Lower leg skin (tissue), 4 donors: ENCODE data around the gene PACC1. TPM values are rescaled to one million over a fixed set of nuclear protein-coding genes. Genes with fewer than 3 reads are reported as not detected.
"Not testable (repeated sequence)": the region's sequence is repeated elsewhere in the genome, so short reads cannot be mapped to it uniquely, and the experiment has no call there.

ENCODE experiments used
- DNase-seq, 2 donors: peaks; one replicate each; pipeline ENCODE4 v3.0.0-alpha.2; 2019; ENCODE audit warnings: low spot score in 2 of 2
- H3K4me3 ChIP-seq: fragments of 200-600 bp; sonication (generic); 2 replicates; pipeline ENCODE4 v1.5.1; 2017; ENCODE audit warnings: mild to moderate bottlenecking, low read depth; ENCODE audit not compliant: poor library complexity, severe bottlenecking
- POLR2A ChIP-seq, 2 donors: fragments of 450-650 bp; IDR thresholded peaks; one replicate each; pipeline ENCODE4 v1.6.1; 2016 to 2017; ENCODE audit warnings: antibody characterized with exemption in 2 of 2, mild to moderate bottlenecking in 1 of 2, moderate library complexity in 1 of 2
- whole genome bisulfite sequencing, 2 donors: methylation state at CpG; one replicate each; pipeline ENCODE4 v1.1.5; 2018; 5-methylcytosine and 5-hydroxymethylcytosine counted together
- intact Hi-C: fragments of 100-400 bp; cut with DNase I; formaldehyde crosslinking; loops from one replicate; pipeline ENCODE4 v1.15.0; 2023; ENCODE audit warnings: low total_unique reads
- total RNA-seq, 4 donors: library from RNA; depleted of rRNA; stranded (reverse); fragments of >200 nt; gene quantifications; one replicate each; pipeline ENCODE4 v1.1.0, GENCODE V29; 2016
- TF ChIP-seq, protein P1 (sequence below), 3 donors: fragments of 450-650 bp; IDR thresholded peaks; one replicate each; pipeline ENCODE4 v1.5.1; 2016; ENCODE audit warnings: antibody characterized with exemption in 3 of 3, mild to moderate bottlenecking in 3 of 3, moderate library complexity in 2 of 3

Gene PACC1
- total RNA-seq, 4 donors from 2014 or later = 2.5 to 8.6 (median 6.1) TPM

GRCh38 chr1:212397171-212397570, 17.5 kb downstream of the PACC1 start:
- no peak overlapping the region for H3K4me3 ChIP-seq
- 100% methylated on average over 1 of the region's 1 CpG for WGBS, 2 donors
- TF ChIP-seq, protein P1, sequence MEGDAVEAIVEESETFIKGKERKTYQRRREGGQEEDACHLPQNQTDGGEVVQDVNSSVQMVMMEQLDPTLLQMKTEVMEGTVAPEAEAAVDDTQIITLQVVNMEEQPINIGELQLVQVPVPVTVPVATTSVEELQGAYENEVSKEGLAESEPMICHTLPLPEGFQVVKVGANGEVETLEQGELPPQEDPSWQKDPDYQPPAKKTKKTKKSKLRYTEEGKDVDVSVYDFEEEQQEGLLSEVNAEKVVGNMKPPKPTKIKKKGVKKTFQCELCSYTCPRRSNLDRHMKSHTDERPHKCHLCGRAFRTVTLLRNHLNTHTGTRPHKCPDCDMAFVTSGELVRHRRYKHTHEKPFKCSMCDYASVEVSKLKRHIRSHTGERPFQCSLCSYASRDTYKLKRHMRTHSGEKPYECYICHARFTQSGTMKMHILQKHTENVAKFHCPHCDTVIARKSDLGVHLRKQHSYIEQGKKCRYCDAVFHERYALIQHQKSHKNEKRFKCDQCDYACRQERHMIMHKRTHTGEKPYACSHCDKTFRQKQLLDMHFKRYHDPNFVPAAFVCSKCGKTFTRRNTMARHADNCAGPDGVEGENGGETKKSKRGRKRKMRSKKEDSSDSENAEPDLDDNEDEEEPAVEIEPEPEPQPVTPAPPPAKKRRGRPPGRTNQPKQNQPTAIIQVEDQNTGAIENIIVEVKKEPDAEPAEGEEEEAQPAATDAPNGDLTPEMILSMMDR (IDR thresholded peaks at IDR 0.05) = no peak
- TF ChIP-seq POLR2A (IDR thresholded peaks at IDR 0.05) = no peak
- no peak for DNase-seq
- intact Hi-C loops = no loop called here

GRCh38 chr1:212396638-212397037, 18.0 kb downstream of the PACC1 start:
- TF ChIP-seq, protein P1 (IDR thresholded peaks at IDR 0.05) = no peak
- TF ChIP-seq POLR2A (IDR thresholded peaks at IDR 0.05) = no peak
- no peak overlapping the region for H3K4me3 ChIP-seq
- 95 to 96% methylated on average over 3 of the region's 3 CpGs for WGBS, 2 donors
- DNase-seq = no peak
- intact Hi-C loops = no loop called here

DNA sequence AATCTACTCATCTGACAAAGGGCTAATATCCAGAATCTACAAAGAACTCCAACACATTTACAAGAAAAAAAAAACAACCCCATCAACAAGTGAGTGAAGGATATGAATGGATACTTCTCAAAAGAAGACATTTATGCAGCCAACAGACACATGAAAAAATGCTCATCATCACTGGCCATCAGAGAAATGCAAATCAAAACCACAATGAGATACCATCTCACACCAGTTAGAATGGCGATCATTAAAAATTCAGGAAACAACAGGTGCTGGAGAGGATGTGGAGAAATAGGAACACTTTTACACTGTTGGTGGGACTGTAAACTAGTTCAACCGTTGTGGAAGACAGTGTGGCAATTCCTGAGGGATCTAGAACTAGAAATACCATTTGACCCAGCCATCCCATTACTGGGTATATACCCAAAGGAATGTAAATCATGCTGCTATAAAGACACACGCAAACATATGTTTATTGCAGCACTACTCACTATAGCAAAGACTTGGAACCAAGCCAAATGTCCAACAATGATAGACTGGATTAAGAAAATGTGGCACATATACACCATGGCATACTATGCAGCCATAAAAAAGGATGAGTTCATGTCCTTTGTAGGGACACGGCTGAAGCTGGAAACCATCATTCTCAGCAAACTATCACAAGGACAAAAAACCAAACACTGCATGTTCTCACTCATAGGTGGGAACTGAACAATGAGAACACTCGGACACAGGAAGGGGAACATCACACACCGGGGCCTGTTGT, 18.8 kb downstream of the PACC1 start:
- intact Hi-C loops, H3K4me3 ChIP-seq, DNase-seq: not testable (repeated sequence)
- WGBS, 2 donors = 98 to 99% methylated on average over 6 of the region's 6 CpGs

DNA sequence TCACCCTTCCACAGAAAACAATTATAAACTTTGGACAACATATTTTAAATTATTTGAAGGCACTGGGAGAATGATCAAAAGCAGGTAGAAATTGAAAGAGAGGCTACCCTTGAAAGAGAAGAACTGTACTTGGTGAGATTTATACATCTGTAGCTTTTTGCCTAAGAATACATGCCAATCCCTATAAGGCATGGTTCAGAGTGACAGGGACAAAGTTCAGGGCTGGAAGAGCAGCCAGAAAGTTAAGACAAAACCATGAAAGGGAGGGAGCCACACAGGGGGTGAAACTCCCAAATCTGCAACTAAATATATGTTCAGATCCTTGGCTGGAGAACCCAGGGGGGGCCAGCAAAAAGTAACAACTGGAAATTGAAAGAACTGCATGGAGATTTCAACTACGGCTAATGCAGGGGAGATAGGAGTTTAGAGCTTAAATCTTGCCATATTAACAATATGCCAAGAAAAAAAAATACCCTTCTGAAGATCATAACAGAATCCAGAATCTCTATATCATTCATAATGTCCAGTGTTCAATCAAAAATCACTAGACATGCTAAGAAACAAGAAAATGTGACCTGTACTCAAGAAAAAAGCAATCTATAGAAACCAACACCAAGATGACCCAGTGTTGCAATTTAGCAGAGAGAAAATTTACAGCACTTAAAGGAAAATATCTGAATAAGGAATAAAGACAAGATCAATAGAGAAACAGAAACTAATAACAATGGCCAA, 25.5 kb downstream of the PACC1 start:
- TF ChIP-seq, protein P1 (IDR thresholded peaks at IDR 0.05) = no peak
- no peak for TF ChIP-seq POLR2A (IDR thresholded peaks at IDR 0.05)
- intact Hi-C loops = no loop called here
- no peak overlapping the region for H3K4me3 ChIP-seq
- 97% methylated on average over 1 of the region's 1 CpG for WGBS, 2 donors
- peak in 1 of 2 donors; percentile 18 for DNase-seq

DNA sequence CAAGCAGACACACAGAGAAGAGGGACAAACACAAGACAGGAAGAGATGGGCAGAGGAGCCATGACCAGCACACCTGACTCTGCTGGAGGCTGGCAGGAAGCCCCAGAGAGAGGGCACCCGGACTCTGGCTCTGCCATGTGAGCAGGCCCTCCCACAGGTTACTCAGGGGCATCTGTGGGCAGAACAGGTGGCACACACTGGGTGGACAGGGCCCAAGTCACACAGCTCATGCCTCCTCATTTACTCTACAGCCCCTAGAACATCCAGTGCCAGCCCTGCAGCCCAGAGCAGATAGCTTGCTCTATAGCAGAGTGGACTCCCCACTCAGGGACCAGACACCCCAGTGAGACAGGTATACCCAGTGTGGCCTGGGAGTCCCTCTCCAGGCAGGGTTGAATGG, 28.7 kb downstream of the PACC1 start:
- TF ChIP-seq, protein P1 (IDR thresholded peaks at IDR 0.05) = no peak
- no peak for TF ChIP-seq POLR2A (IDR thresholded peaks at IDR 0.05)
- no peak overlapping the region for H3K4me3 ChIP-seq
- intact Hi-C loops = no loop called here
- peak in 1 of 2 donors; percentile 63 for DNase-seq
- 71 to 88% methylated on average over 1 of the region's 1 CpG for WGBS, 2 donors

GRCh38 chr1:212381397-212382035, 33.2 kb downstream of the PACC1 start:
- intact Hi-C loops = no loop called here
- 76 to 79% methylated on average over 4 of the region's 4 CpGs for WGBS, 2 donors
- no peak for TF ChIP-seq POLR2A (IDR thresholded peaks at IDR 0.05)
- TF ChIP-seq, protein P1 (IDR thresholded peaks at IDR 0.05) = no peak
- no peak for DNase-seq
- no peak overlapping the region for H3K4me3 ChIP-seq
